ENCODE data around the gene FREM3. TPM values are rescaled to one million over a fixed set of nuclear protein-coding genes. Genes with fewer than 3 reads are reported as not detected.
"Not testable (repeated sequence)": the region's sequence is repeated elsewhere in the genome, so short reads cannot be mapped to it uniquely, and the experiment has no call there.

Gene FREM3
- total and polyA plus RNA-seq, 2 of the 8 experiments (the other 6 are each of a cell fraction or from before 2014, with no cell fraction given) = 0.03 to 0.11 TPM

DNA sequence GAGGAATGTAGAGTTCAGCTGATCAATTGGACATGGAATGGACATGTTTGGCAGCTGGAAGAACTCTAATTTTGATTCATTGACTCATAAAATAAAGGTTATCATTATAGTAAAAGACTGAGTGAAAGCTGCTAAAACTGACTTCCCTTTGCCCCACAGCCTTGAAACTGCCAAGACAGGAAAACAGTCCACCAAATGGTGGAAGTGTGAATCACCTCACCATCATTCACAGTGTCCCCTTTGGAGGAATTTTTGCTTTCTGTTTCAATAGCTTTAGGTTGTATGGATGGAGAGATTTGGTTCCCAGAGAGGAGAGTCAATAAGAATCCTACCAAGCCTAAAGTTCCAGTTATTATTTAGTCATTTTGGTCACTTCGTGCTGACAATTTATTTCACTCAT is 20.8 kb upstream of the FREM3 start:
- Histone ChIP-seq H4K5ac (ENCODE audit: insufficient read length, low read depth, low read length) (no peak overlapping the region), H3K4me1 (replicated peaks in 1 of 4; ENCODE audit: control insufficient read depth in 3 of 4, insufficient read depth in 4 of 4, low read length in 3 of 4) (no peaks in the 10 kb centered on the region), H2BK12ac (ENCODE audit: low read depth, low read length) (no peak overlapping the region), H3K79me2 (ENCODE audit: control insufficient read depth in 1 of 2, insufficient read depth in 2 of 2, low read length in 2 of 2) (no peaks in the 10 kb centered on the region), H3K9me3 (ENCODE audit: insufficient read depth in 2 of 2, low read depth in 1 of 2, low read length in 1 of 2) (no peaks in the 10 kb centered on the region), H3K56ac (replicated peaks; ENCODE audit: insufficient read length, low read depth, low read length) (no peak overlapping the region), H3K27me3 (replicated peaks in 1 of 4; ENCODE audit: control insufficient read depth in 3 of 4, extremely low read depth in 1 of 4, insufficient read depth in 3 of 4, low read length in 3 of 4) (no peaks in the 10 kb centered on the region), H3K4ac (replicated peaks; ENCODE audit: insufficient read length, low read depth, low read length) (no peak overlapping the region), H3K23me2 (ENCODE audit: low read depth, low read length) (no peaks in the 10 kb centered on the region), H3K23ac (ENCODE audit: insufficient read length) (no peak overlapping the region), H2BK20ac (ENCODE audit: low read length) (no peak overlapping the region), H3K4me3 (ENCODE audit: extremely low read depth in 1 of 4, insufficient read depth in 2 of 4, low read depth in 3 of 4, low read length in 4 of 4) (no peak overlapping the region), H3K4me2 (ENCODE audit: insufficient read depth in 1 of 2, low read depth in 2 of 2, low read length in 2 of 2) (no peak overlapping the region), H2AFZ (ENCODE audit: low read length) (no peak overlapping the region), H3K9ac (replicated peaks in 1 of 4; ENCODE audit: extremely low read depth in 1 of 4, low read depth in 3 of 4, low read length in 3 of 4) (no peak overlapping the region), H3K27ac (ENCODE audit: low read depth, low read length) (no peak overlapping the region), H4K91ac (replicated peaks; ENCODE audit: insufficient read length, low read length) (no peak overlapping the region), H3K36me3 (ENCODE audit: control insufficient read depth in 2 of 4, insufficient read depth in 4 of 4, low read length in 3 of 4) (no peaks in the 10 kb centered on the region), H3K79me1 (ENCODE audit: low read depth, low read length) (no peaks in the 10 kb centered on the region), H2BK15ac (ENCODE audit: low read length) (no peak overlapping the region), H2BK120ac (replicated peaks; ENCODE audit: low read depth, low read length) (no peak overlapping the region), H2AK5ac (ENCODE audit: low read depth, low read length) (no peak overlapping the region), H2BK5ac (ENCODE audit: low read depth, low read length) (no peak overlapping the region), H3K14ac (ENCODE audit: insufficient read length) (no peak overlapping the region), H4K8ac (ENCODE audit: extremely low read depth, insufficient read depth, low read length) (no peak overlapping the region), H3K18ac (ENCODE audit: extremely low read depth, low read length) (no peak overlapping the region), H4K20me1 (replicated peaks in 1 of 2; ENCODE audit: control insufficient read depth in 1 of 2, insufficient read depth in 2 of 2, low read length in 2 of 2) (no peaks in the 10 kb centered on the region)
- DNase-seq (ENCODE audit: low read depth in 1 of 2, low spot score in 2 of 2) (no peak), FAIRE-seq (no peak)
- TF ChIP-seq NRF1 (IDR thresholded peaks at IDR 0.05; ENCODE audit: low read depth, low read length) (no peak), BACH1 (IDR thresholded peaks at IDR 0.05; ENCODE audit: low read length) (no peak)
- WGBS, 2 experiments (ENCODE audit: extremely low coverage in 1 of 2, insufficient coverage in 1 of 2, insufficient read length in 1 of 2, insufficient replicate concordance in 2 of 2, low coverage in 1 of 2, low lambda C conversion rate in 2 of 2, missing lambda C conversion rate in 1 of 2) = 93% methylated on average over 1 of the region's 1 CpG; no CpG with 5 or more reads in 1 of the 2 experiments
- ChIA-PET CTCF (ENCODE audit: partially characterized antibody) (no interaction called here), POLR2A (ENCODE audit: partially characterized antibody) (no interaction called here)

DNA sequence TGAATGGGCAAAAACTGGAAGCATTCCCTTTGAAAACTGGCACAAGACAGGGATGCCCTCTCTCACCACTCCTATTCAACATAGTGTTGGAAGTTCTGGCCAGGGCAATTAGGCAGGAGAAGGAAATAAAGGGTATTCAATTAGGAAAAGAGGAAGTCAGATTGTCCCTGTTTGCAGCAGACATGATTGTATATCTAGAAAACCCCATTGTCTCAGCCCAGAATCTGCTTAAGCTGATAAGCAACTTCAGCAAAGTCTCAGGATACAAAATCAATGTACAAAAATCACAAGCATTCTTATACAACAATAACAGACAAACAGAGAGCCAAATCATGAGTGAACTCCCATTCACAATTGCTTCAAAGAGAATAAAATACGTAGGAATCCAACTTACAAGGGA is 18.3 kb upstream of the FREM3 start:
- H3K79me2 ChIP-seq (ENCODE audit: control insufficient read depth in 1 of 2, insufficient read depth in 2 of 2, low read length in 2 of 2); H2BK12ac ChIP-seq (ENCODE audit: low read depth, low read length); H4K91ac ChIP-seq (replicated peaks; ENCODE audit: insufficient read length, low read length); H3K4ac ChIP-seq (replicated peaks; ENCODE audit: insufficient read length, low read depth, low read length); H3K36me3 ChIP-seq (ENCODE audit: control insufficient read depth in 2 of 4, insufficient read depth in 4 of 4, low read length in 3 of 4); H3K4me2 ChIP-seq (ENCODE audit: insufficient read depth in 1 of 2, low read depth in 2 of 2, low read length in 2 of 2); DNase-seq (ENCODE audit: low read depth in 1 of 2, low spot score in 2 of 2); H3K18ac ChIP-seq (ENCODE audit: extremely low read depth, low read length); H3K27me3 ChIP-seq (replicated peaks in 1 of 4; ENCODE audit: control insufficient read depth in 3 of 4, extremely low read depth in 1 of 4, insufficient read depth in 3 of 4, low read length in 3 of 4); H4K8ac ChIP-seq (ENCODE audit: extremely low read depth, insufficient read depth, low read length); H3K14ac ChIP-seq (ENCODE audit: insufficient read length); H3K9ac ChIP-seq (replicated peaks in 1 of 4; ENCODE audit: extremely low read depth in 1 of 4, low read depth in 3 of 4, low read length in 3 of 4); H4K5ac ChIP-seq (ENCODE audit: insufficient read length, low read depth, low read length); H2BK5ac ChIP-seq (ENCODE audit: low read depth, low read length); H2BK20ac ChIP-seq (ENCODE audit: low read length); H3K56ac ChIP-seq (replicated peaks; ENCODE audit: insufficient read length, low read depth, low read length); H3K27ac ChIP-seq (ENCODE audit: low read depth, low read length); CTCF ChIA-PET (ENCODE audit: partially characterized antibody); H3K9me3 ChIP-seq (ENCODE audit: insufficient read depth in 2 of 2, low read depth in 1 of 2, low read length in 1 of 2); H4K20me1 ChIP-seq (replicated peaks in 1 of 2; ENCODE audit: control insufficient read depth in 1 of 2, insufficient read depth in 2 of 2, low read length in 2 of 2); H2AFZ ChIP-seq (ENCODE audit: low read length); H2AK5ac ChIP-seq (ENCODE audit: low read depth, low read length); FAIRE-seq; H3K23me2 ChIP-seq (ENCODE audit: low read depth, low read length); H3K23ac ChIP-seq (ENCODE audit: insufficient read length); H3K79me1 ChIP-seq (ENCODE audit: low read depth, low read length); H3K4me3 ChIP-seq (ENCODE audit: extremely low read depth in 1 of 4, insufficient read depth in 2 of 4, low read depth in 3 of 4, low read length in 4 of 4); H2BK15ac ChIP-seq (ENCODE audit: low read length); H3K4me1 ChIP-seq (replicated peaks in 1 of 4; ENCODE audit: control insufficient read depth in 3 of 4, insufficient read depth in 4 of 4, low read length in 3 of 4); H2BK120ac ChIP-seq (replicated peaks; ENCODE audit: low read depth, low read length); POLR2A ChIA-PET (ENCODE audit: partially characterized antibody): not testable (repeated sequence)
- no CpG with 5 or more reads among the region's 1 CpG for WGBS, 2 experiments (ENCODE audit: extremely low coverage in 1 of 2, insufficient coverage in 1 of 2, insufficient read length in 1 of 2, insufficient replicate concordance in 2 of 2, low coverage in 1 of 2, low lambda C conversion rate in 2 of 2, missing lambda C conversion rate in 1 of 2)
